ENCODE measurements around the gene LMTK3.

DNA sequence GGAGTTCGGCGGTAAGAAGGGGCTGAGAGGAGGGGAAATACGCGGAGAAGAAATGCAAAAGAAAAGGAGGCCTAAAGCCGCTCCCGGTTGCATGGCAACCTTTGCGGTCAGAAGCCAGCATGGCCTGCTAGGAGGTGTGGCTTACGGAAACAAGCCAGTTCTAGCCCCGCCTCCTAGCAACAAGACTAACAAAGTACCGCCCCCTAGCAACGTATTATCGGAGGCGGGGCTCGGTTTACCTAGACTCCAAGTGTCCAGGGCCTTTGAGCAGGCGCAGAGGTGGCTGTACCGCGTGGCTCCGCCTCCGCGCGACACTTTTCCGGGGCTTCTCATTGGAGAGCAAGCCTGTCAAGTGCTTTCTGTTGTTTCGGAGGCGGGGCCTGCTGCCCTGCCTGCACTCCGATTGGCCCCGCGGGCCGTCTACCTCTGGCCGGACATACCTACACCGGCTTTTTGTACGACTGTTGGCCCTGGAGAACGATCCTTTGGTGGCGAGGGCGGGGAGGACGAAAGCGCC lies 42.8 kb downstream of the LMTK3 start:
- TF ChIP-seq POLR2A (IDR thresholded peaks at IDR 0.05; ENCODE audit: low read depth, low read length): no peak
- TF ChIP-seq POLR2AphosphoS5 (IDR thresholded peaks at IDR 0.05; ENCODE audit: low read depth, low read length): no peak
